HG03342 (cell line): ENCODE data around the gene VDR.

Experiments
- ATAC-seq: cut with Tn5 transposase; IDR thresholded peaks from one replicate; pipeline ENCODE4 v1.9.1; 2021; ENCODE audit warnings: mild to moderate bottlenecking, moderate library complexity; ENCODE audit not compliant: unreplicated experiment

VDR gene

DNA sequence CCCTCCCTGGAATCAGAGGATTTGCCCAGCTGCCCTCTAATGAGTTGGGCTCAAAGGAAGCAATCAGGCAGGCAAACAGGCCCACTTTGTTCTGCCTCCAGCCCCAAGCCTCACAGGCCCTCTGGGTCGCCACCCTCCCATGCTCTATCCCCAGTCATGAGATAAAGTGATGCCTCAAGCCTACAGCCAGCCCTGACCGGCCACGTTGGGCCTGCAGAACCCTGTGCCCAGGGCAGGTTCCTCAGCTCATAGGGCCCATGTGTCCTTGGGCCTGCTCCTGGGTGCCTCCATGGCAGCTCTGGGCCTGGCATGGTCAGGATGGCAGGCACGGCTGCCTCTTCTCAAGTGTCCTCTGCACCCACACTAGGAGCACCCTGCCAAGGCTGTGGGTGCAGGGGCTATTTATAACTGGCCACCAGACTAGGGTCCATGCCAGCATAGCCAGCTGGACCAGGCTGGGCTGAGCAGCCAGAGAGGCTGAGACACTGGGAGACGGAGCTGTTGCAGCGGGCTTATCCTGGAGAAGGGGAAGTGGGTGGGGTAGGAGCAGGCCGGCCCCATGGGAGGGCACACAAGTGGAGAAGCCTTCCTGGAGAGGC lies 105.3 kb downstream of the VDR start:
- no peak for ATAC-seq

DNA sequence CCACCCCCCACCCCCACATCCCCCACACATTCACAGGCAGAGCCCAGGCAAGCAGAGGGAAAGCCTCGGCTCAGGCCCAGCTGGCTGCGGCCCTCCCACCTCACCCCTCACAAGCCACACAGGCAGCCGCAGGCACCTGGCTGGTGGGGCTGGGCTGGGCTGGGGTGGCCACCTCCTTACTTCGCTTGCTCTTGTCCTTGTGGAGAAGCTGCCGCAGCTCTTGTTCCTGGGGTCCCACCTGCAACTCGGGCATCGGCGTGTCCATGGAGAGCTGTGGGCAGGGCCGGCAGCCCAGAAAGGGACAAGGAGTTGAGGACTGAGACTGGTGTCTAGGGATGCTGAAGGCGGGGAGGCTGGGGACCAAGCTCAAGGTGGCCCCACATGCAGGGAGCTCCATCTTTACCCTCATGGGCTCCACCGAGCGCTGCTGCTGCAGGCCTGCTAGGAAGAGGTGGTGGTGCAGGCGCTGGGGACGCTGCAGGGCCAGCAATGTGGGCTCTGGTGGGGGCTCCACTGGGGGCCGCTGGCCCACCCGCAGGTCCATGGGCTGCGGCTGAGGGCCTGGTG lies 106.3 kb downstream of the VDR start:
- ATAC-seq, result no peak

DNA sequence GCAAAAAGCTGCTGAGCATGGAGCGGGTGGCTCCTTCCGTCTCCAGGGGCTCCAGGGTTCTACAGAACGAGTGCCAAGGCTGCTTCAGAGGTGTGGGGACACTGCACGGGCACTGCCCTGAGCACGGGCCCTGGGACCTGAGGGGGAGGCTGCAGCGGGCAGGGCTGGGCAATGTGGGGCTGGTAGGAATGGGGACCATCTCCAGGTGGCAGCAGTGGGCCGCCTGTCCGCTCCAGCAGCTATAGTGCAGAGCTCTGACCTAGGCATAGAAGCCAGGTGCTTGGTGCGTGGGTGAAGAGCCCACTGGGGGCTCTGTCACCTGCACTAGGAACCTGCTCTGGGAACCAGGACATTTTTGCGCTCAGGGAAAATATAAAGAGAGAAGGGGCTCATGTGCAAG lies 107.4 kb downstream of the VDR start:
- ATAC-seq, result peak; percentile 60

DNA sequence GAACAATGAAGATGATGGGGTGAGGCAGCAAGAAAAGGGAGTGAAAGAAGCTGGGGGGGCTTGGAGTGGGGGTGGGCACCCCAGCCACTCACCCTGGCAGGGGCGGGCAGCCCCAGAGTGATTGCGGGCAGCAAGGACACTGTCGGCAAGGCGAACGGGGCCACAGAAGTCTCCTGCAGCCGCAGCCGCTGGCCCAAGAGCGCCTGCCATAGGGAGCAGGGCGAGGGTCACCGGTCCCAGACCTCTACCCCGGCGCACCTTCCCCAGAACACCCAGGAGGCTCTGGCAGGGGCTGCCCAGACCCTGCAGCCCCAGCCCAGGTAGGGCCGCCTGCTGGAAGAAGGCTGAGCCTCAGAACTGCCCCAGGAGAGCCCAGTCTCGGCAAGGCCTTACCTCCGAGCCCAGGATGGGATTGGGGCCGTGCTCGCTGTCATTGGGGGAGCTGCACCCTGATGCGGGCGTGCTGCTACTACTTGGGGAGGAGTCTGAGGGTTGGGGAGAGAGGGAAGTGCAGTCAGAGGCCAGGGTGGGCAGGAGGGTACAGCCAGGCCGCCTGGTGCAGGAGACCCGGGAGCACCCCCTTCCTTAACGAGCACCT lies 108.9 kb downstream of the VDR start:
- ATAC-seq, result no peak

DNA sequence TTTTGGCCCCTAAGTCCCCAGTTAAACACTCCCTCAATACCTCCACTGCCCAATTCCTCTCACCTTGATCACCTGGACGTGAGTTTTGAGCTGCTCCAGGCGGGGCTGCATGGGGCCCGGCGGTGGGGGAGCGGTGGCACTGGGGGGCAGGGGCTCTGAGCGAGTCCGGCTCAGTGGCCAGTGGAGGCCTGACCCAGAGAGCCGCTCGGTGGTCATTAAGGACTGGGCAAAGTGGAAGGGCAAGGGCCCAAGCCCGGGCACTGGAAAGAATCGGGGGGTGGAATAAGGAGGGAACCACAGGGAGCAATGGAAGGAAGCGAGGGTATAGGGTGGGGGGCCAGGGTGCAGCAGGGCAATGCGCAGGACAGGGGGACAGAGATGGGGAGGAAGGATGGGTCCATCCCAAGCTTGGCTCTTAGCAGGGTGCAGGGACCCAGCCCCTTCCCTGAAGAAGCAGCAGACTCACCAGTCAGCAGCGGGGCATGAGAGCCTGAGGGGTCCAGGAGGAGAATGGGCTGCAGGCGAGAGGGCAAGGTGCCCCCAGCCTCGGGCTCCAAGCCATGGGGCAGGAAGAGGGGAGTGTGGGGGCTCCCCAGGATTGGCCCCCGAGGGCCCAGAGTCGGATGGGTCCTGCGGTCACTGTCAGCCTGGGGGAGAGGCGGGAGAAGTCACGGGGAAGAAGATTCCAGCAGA lies 109.5 kb downstream of the VDR start:
- no peak for ATAC-seq

DNA sequence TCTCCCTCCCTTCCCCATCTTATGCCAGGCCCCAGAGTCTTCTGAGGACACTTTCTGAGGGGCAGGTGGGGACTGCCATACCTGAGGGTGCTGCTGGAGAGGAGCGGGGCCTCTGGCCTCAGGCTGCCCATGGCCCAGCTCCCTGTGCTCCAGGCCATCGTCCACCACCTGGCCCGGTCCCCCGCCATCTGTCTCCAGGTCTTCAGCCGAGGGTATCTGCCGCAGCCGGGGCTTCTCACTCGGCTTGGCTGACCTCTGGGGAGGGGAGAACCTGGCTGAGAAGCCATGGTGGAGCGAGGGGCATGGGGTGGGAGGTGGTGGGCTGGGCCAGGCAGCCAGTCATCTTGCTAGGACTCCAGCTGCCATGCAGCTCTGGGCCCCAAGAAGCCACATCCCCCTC lies 110.1 kb downstream of the VDR start:
- no peak for ATAC-seq

DNA sequence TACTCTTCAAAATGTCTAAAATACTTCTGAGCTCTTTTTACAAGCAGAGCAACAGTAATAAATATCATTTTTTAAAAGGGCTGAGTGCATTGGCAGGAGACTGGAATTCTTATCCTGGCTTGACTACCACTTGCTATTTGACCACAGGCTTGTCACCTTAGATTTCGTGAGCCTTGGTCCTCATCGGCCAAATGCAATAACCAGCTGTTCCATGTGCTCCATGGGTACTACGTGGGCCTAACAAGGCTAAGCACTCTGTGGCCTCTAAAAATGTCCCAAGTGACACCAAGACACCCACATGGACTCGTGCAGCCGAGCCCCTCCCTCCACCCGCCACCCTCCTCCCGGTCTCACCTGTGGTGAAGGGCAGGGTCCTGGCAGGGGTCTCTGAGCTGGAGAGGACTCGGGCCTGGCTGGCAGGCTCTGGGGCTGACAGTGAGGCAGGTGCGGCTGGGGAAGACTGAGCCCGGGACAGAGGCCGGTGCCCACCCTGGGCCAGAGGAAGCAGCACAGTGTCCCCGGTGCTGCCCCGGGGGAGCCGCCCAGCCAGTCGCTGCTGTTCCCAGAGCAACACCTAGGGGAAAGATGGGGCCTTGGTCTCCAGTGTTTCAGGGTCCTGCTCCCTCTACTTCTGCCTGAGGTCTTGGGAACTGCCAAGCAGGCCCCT lies 111.6 kb downstream of the VDR start:
- ATAC-seq, result no peak

DNA sequence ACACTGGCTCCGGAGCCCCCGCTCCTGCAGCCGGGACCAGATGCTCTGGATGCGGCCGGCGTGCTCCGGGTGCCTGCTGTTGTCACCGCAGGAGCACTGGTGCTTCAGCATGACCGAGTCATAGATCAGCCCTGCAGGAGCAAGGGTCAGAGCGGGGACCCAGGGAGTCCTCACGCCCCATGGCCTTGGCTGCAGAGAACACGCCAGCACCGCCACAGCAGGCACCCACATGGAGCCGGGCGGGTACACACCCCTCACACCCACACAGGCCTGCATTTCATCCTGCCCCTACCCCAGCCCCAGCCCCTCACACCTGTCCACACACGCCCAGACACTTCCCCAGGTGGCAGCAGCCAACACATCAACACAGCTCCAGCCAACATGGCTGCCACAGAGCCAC lies 112.9 kb downstream of the VDR start:
- ATAC-seq, result no peak
